HAP-1 (cell line): ENCODE measurements around the gene TARS1.
A peak's percentile ranks its signal among the peaks of the same experiment; 100 is the strongest.

ENCODE experiments used
- DNase-seq, 2 experiments: peaks; one replicate each; pipeline ENCODE4 v3.0.0-alpha.2; 2016 to 2020; ENCODE audit warnings: low spot score in 2 of 2
- H3K27me3 ChIP-seq: fragments of 250-450 bp; sonication (Bioruptor Pico); 2 replicates; pipeline ENCODE4 v1.5.1; 2020; ENCODE audit warnings: low read depth, mild to moderate bottlenecking, moderate library complexity
- H3K36me3 ChIP-seq: fragments of 250-450 bp; sonication (Bioruptor Pico); replicated peaks from 2 replicates; pipeline ENCODE4 v1.5.1; 2020; ENCODE audit warnings: mild to moderate bottlenecking
- H3K4me1 ChIP-seq: fragments of 250-450 bp; sonication (Bioruptor Pico); 2 replicates; pipeline ENCODE4 v1.5.1; 2020; ENCODE audit warnings: mild to moderate bottlenecking
- H3K4me3 ChIP-seq: fragments of 250-450 bp; sonication (Bioruptor Pico); 2 replicates; pipeline ENCODE4 v1.5.1; 2020; ENCODE audit warnings: mild to moderate bottlenecking, moderate library complexity
- H3K9me3 ChIP-seq: fragments of 250-450 bp; sonication (Bioruptor Pico); 2 replicates; pipeline ENCODE4 v1.5.1; 2020; ENCODE audit warnings: mild to moderate bottlenecking, moderate library complexity
- in situ Hi-C: fragments of 300-500 bp; cut with MboI; formaldehyde crosslinking; loops from 3 replicates; pipeline ENCODE4 v1.14.3; 2020; ENCODE audit warnings: low sequenced_read_pairs, inconsistent platforms, mixed read lengths

The TARS1 gene

GRCh38 chr5:33457126-33457525, 16.4 kb downstream of the TARS1 start:
- in situ Hi-C loops: no loop called here
- H3K9me3 ChIP-seq: no peaks in the 10 kb centered on the region
- no peak for DNase-seq
- peaks cover 98% of the 10 kb centered on the region for H3K36me3 ChIP-seq
- H3K27me3 ChIP-seq: no peaks in the 10 kb centered on the region
- no peaks in the 10 kb centered on the region for H3K4me1 ChIP-seq
- no peak overlapping the region for H3K4me3 ChIP-seq

- Histone ChIP-seq H3K27me3 (no peaks in the 10 kb centered on the region), H3K4me3 (no peak overlapping the region), H3K4me1 (no peaks in the 10 kb centered on the region), H3K9me3 (no peaks in the 10 kb centered on the region), H3K36me3 (peaks cover 98% of the 10 kb centered on the region)
- no peak for DNase-seq
- in situ Hi-C loops: no loop called here
These were observed 17.1 kb downstream of the TARS1 start for GRCh38 chr5:33457817-33458216.

GRCh38 chr5:33460210-33460609, 19.4 kb downstream of the TARS1 start:
- in situ Hi-C loops: no loop called here
- no peak overlapping the region for H3K4me3 ChIP-seq
- peaks cover 100% of the 10 kb centered on the region for H3K36me3 ChIP-seq
- no peaks in the 10 kb centered on the region for H3K9me3 ChIP-seq
- no peaks in the 10 kb centered on the region for H3K27me3 ChIP-seq
- no peak for DNase-seq
- no peaks in the 10 kb centered on the region for H3K4me1 ChIP-seq

GRCh38 chr5:33462456-33462855, 21.7 kb downstream of the TARS1 start:
- Histone ChIP-seq H3K4me3 (no peak overlapping the region), H3K9me3 (no peaks in the 10 kb centered on the region), H3K4me1 (no peaks in the 10 kb centered on the region), H3K27me3 (no peaks in the 10 kb centered on the region), H3K36me3 (peaks cover 100% of the 10 kb centered on the region)
- in situ Hi-C loops: no loop called here
- no peak for DNase-seq

GRCh38 chr5:33465120-33465519, 24.4 kb downstream of the TARS1 start:
- no peaks in the 10 kb centered on the region for H3K27me3 ChIP-seq
- H3K36me3 ChIP-seq: peaks cover 96% of the 10 kb centered on the region
- no peak overlapping the region for H3K4me3 ChIP-seq
- no peak for DNase-seq
- H3K9me3 ChIP-seq: no peaks in the 10 kb centered on the region
- in situ Hi-C loops: no loop called here
- H3K4me1 ChIP-seq: no peaks in the 10 kb centered on the region

- no peaks in the 10 kb centered on the region for H3K9me3 ChIP-seq
- in situ Hi-C loops: no loop called here
- H3K4me3 ChIP-seq: no peak overlapping the region
- H3K4me1 ChIP-seq: peaks cover 15% of the 10 kb centered on the region
- no peak for DNase-seq
- no peaks in the 10 kb centered on the region for H3K27me3 ChIP-seq
- peaks cover 92% of the 10 kb centered on the region for H3K36me3 ChIP-seq
These were observed 28.1 kb downstream of the TARS1 start for GRCh38 chr5:33468775-33469435.

GRCh38 chr5:33470544-33470943, 29.8 kb downstream of the TARS1 start:
- in situ Hi-C loops: no loop called here
- Histone ChIP-seq H3K4me1 (peaks cover 15% of the 10 kb centered on the region), H3K27me3 (no peaks in the 10 kb centered on the region), H3K36me3 (peaks cover 88% of the 10 kb centered on the region), H3K4me3 (no peak overlapping the region), H3K9me3 (no peaks in the 10 kb centered on the region)
- DNase-seq: peak; percentile 41 to 65

GRCh38 chr5:33472805-33473409, 32.1 kb downstream of the TARS1 start:
- H3K36me3 ChIP-seq: peaks cover 75% of the 10 kb centered on the region
- H3K9me3 ChIP-seq: no peaks in the 10 kb centered on the region

GRCh38 chr5:33474004-33474403, 33.2 kb downstream of the TARS1 start:
- in situ Hi-C loops: no loop called here
- DNase-seq: no peak
- peaks cover 64% of the 10 kb centered on the region for H3K36me3 ChIP-seq

More at GRCh38 chr5:33472805-33473409, 32.1 kb downstream of the TARS1 start:
- Histone ChIP-seq H3K4me3 (no peak overlapping the region), H3K4me1 (peaks cover 15% of the 10 kb centered on the region), H3K27me3 (no peaks in the 10 kb centered on the region)
- in situ Hi-C loops: no loop called here
- DNase-seq: peak in 1 of 2 experiments; percentile 48

GRCh38 chr5:33474931-33475499, 34.2 kb downstream of the TARS1 start:
- no peaks in the 10 kb centered on the region for H3K27me3 ChIP-seq
- no peaks in the 10 kb centered on the region for H3K9me3 ChIP-seq
- in situ Hi-C loops: no loop called here
- H3K4me3 ChIP-seq: no peak overlapping the region
- DNase-seq: no peak
- peaks cover 58% of the 10 kb centered on the region for H3K36me3 ChIP-seq
- H3K4me1 ChIP-seq: peaks cover 15% of the 10 kb centered on the region

More at GRCh38 chr5:33474004-33474403, 33.2 kb downstream of the TARS1 start:
- H3K4me1 ChIP-seq: peaks cover 15% of the 10 kb centered on the region
- no peaks in the 10 kb centered on the region for H3K27me3 ChIP-seq
- no peak overlapping the region for H3K4me3 ChIP-seq
- no peaks in the 10 kb centered on the region for H3K9me3 ChIP-seq

GRCh38 chr5:33475706-33476105, 34.9 kb downstream of the TARS1 start:
- Histone ChIP-seq H3K36me3 (peaks cover 52% of the 10 kb centered on the region), H3K27me3 (no peaks in the 10 kb centered on the region), H3K4me1 (peaks cover 15% of the 10 kb centered on the region), H3K9me3 (no peaks in the 10 kb centered on the region), H3K4me3 (no peak overlapping the region)
- in situ Hi-C loops: no loop called here
- DNase-seq: no peak

GRCh38 chr5:33476992-33477391, 36.2 kb downstream of the TARS1 start:
- no peak for DNase-seq
- Histone ChIP-seq H3K9me3 (no peaks in the 10 kb centered on the region), H3K36me3 (peaks cover 39% of the 10 kb centered on the region)

GRCh38 chr5:33477816-33478215, 37.1 kb downstream of the TARS1 start:
- peaks cover 32% of the 10 kb centered on the region for H3K36me3 ChIP-seq
- H3K27me3 ChIP-seq: no peaks in the 10 kb centered on the region
- H3K4me1 ChIP-seq: peaks cover 8% of the 10 kb centered on the region
- H3K9me3 ChIP-seq: no peaks in the 10 kb centered on the region
- no peak overlapping the region for H3K4me3 ChIP-seq
- in situ Hi-C loops: no loop called here
- DNase-seq: no peak

More at GRCh38 chr5:33476992-33477391, 36.2 kb downstream of the TARS1 start:
- Histone ChIP-seq H3K27me3 (no peaks in the 10 kb centered on the region), H3K4me1 (peaks cover 15% of the 10 kb centered on the region), H3K4me3 (no peak overlapping the region)
- in situ Hi-C loops: no loop called here

GRCh38 chr5:33479311-33479710, 38.5 kb downstream of the TARS1 start:
- no peaks in the 10 kb centered on the region for H3K9me3 ChIP-seq
- no peak for DNase-seq

More at GRCh38 chr5:33479311-33479710, 38.5 kb downstream of the TARS1 start:
- H3K36me3 ChIP-seq: peaks cover 19% of the 10 kb centered on the region
- no peaks in the 10 kb centered on the region for H3K27me3 ChIP-seq
- in situ Hi-C loops: no loop called here
- H3K4me3 ChIP-seq: no peak overlapping the region
- no peaks in the 10 kb centered on the region for H3K4me1 ChIP-seq
